GM12873 (cell line): Measurements from ENCODE around the gene TTC28.

ENCODE experiments used
- CTCF ChIP-seq: IDR thresholded peaks from 2 replicates; pipeline ENCODE4 v1.5.1; 2012; ENCODE audit warnings: low read depth, mild to moderate bottlenecking, moderate library complexity, low read length, control low read depth; ENCODE audit not compliant: insufficient read depth; ENCODE audit errors: missing control alignments

Gene TTC28

GRCh38 chr22:28019360-28019759 lies 660.3 kb downstream of the TTC28 start:
- TF ChIP-seq CTCF: no peak

GRCh38 chr22:28018461-28018927 lies 661.1 kb downstream of the TTC28 start:
- no peak for TF ChIP-seq CTCF

- TF ChIP-seq CTCF: no peak
These were observed 661.8 kb downstream of the TTC28 start for GRCh38 chr22:28017859-28018258.

GRCh38 chr22:28017558-28017820 lies 662.2 kb downstream of the TTC28 start:
- no peak for TF ChIP-seq CTCF

- no peak for TF ChIP-seq CTCF
These were observed 662.7 kb downstream of the TTC28 start for GRCh38 chr22:28016781-28017557.

GRCh38 chr22:28015676-28016601 lies 663.7 kb downstream of the TTC28 start:
- TF ChIP-seq CTCF: no peak

- no peak for TF ChIP-seq CTCF
These were observed 664.6 kb downstream of the TTC28 start for GRCh38 chr22:28015046-28015425.
